ENCODE data around the gene FAM222B. TPM values are rescaled to one million over a fixed set of nuclear protein-coding genes. Genes with fewer than 3 reads are reported as not detected.
"Not testable (repeated sequence)": the region's sequence is repeated elsewhere in the genome, so short reads cannot be mapped to it uniquely, and the experiment has no call there.

FAM222B gene
- total RNA-seq, 1 donor from 2014 or later, result 6.3 TPM

GRCh38 chr17:28858801-28859355, 16.3 kb upstream of the FAM222B start:
- no peak overlapping the region for H3K9ac ChIP-seq (ENCODE audit: low read depth in 1 of 3, low read length in 3 of 3)
- H3K9me3 ChIP-seq (ENCODE audit: control insufficient read depth in 3 of 3, low read length in 3 of 3), result no peaks in the 10 kb centered on the region
- H3K27me3 ChIP-seq (ENCODE audit: control insufficient read depth in 3 of 3, insufficient read depth in 3 of 3, low read length in 3 of 3), result no peaks in the 10 kb centered on the region
- no peak overlapping the region for H3K4me3 ChIP-seq (ENCODE audit: low read length in 3 of 3)
- H3K4me1 ChIP-seq (ENCODE audit: control insufficient read depth in 3 of 3, insufficient read depth in 3 of 3, low read length in 3 of 3), result peaks cover 12 to 15% (median 12%) of the 10 kb centered on the region in 3 donors
- H3K27ac ChIP-seq (ENCODE audit: low read depth, low read length), result no peak overlapping the region
- H3K36me3 ChIP-seq (ENCODE audit: control insufficient read depth in 3 of 3, insufficient read depth in 3 of 3, low read length in 3 of 3), result peaks cover 30 to 37% (median 32%) of the 10 kb centered on the region in 3 donors

GRCh38 chr17:28857905-28858800, 15.6 kb upstream of the FAM222B start:
- Histone ChIP-seq H3K9ac (ENCODE audit: low read depth in 1 of 3, low read length in 3 of 3) (no peak overlapping the region), H3K36me3 (ENCODE audit: control insufficient read depth in 3 of 3, insufficient read depth in 3 of 3, low read length in 3 of 3) (peaks cover 30 to 37% (median 32%) of the 10 kb centered on the region in 3 donors), H3K4me1 (ENCODE audit: control insufficient read depth in 3 of 3, insufficient read depth in 3 of 3, low read length in 3 of 3) (peaks cover 12 to 15% (median 12%) of the 10 kb centered on the region in 3 donors), H3K27ac (ENCODE audit: low read depth, low read length) (no peak overlapping the region), H3K9me3 (ENCODE audit: control insufficient read depth in 3 of 3, low read length in 3 of 3) (no peaks in the 10 kb centered on the region), H3K27me3 (ENCODE audit: control insufficient read depth in 3 of 3, insufficient read depth in 3 of 3, low read length in 3 of 3) (no peaks in the 10 kb centered on the region), H3K4me3 (ENCODE audit: low read length in 3 of 3) (no peak overlapping the region)

GRCh38 chr17:28856028-28856574, 13.5 kb upstream of the FAM222B start:
- Histone ChIP-seq H3K9me3 (ENCODE audit: control insufficient read depth in 3 of 3, low read length in 3 of 3) (no peaks in the 10 kb centered on the region), H3K4me3 (ENCODE audit: low read length in 3 of 3) (no peak overlapping the region), H3K27ac (ENCODE audit: low read depth, low read length) (no peak overlapping the region), H3K9ac (ENCODE audit: low read depth in 1 of 3, low read length in 3 of 3) (no peak overlapping the region), H3K36me3 (ENCODE audit: control insufficient read depth in 3 of 3, insufficient read depth in 3 of 3, low read length in 3 of 3) (peaks cover 26 to 29% (median 28%) of the 10 kb centered on the region in 3 donors), H3K27me3 (ENCODE audit: control insufficient read depth in 3 of 3, insufficient read depth in 3 of 3, low read length in 3 of 3) (no peaks in the 10 kb centered on the region), H3K4me1 (ENCODE audit: control insufficient read depth in 3 of 3, insufficient read depth in 3 of 3, low read length in 3 of 3) (peaks cover 12 to 15% (median 12%) of the 10 kb centered on the region in 3 donors)

GRCh38 chr17:28855336-28855679, 12.7 kb upstream of the FAM222B start:
- H3K27me3 ChIP-seq (ENCODE audit: control insufficient read depth in 3 of 3, insufficient read depth in 3 of 3, low read length in 3 of 3), result no peaks in the 10 kb centered on the region

GRCh38 chr17:28854457-28855335, 12.1 kb upstream of the FAM222B start, which contains the start of gene ERAL1:
TSS of gene ERAL1 (plus strand) at chr17:28855016. CDS start at chr17:28855035, 19 bp downstream.
- Histone ChIP-seq H3K9ac (ENCODE audit: low read depth in 1 of 3, low read length in 3 of 3) (peak within 1 kb of the TSS; percentile 89 to 97 (median 89)), H3K9me3 (ENCODE audit: control insufficient read depth in 3 of 3, low read length in 3 of 3) (no peaks in the 10 kb centered on the region), H3K36me3 (ENCODE audit: control insufficient read depth in 3 of 3, insufficient read depth in 3 of 3, low read length in 3 of 3) (peaks cover 20 to 21% (median 21%) of the 10 kb centered on the region in 3 donors), H3K27ac (ENCODE audit: low read depth, low read length) (peak within 1 kb of the TSS; percentile 71), H3K27me3 (ENCODE audit: control insufficient read depth in 3 of 3, insufficient read depth in 3 of 3, low read length in 3 of 3) (no peaks in the 10 kb centered on the region), H3K4me3 (ENCODE audit: low read length in 3 of 3) (peak within 1 kb of the TSS; percentile 93 to 100 (median 94)), H3K4me1 (ENCODE audit: control insufficient read depth in 3 of 3, insufficient read depth in 3 of 3, low read length in 3 of 3) (peaks cover 12 to 15% (median 12%) of the 10 kb centered on the region in 3 donors)

More at GRCh38 chr17:28855336-28855679, 12.7 kb upstream of the FAM222B start:
- no peaks in the 10 kb centered on the region for H3K9me3 ChIP-seq (ENCODE audit: control insufficient read depth in 3 of 3, low read length in 3 of 3)
- peak overlapping the region; percentile 89 to 97 (median 89) for H3K9ac ChIP-seq (ENCODE audit: low read depth in 1 of 3, low read length in 3 of 3)
- peak overlapping the region; percentile 93 to 100 (median 94) for H3K4me3 ChIP-seq (ENCODE audit: low read length in 3 of 3)
- peak overlapping the region; percentile 71 for H3K27ac ChIP-seq (ENCODE audit: low read depth, low read length)
- peaks cover 21 to 24% (median 23%) of the 10 kb centered on the region in 3 donors for H3K36me3 ChIP-seq (ENCODE audit: control insufficient read depth in 3 of 3, insufficient read depth in 3 of 3, low read length in 3 of 3)
- H3K4me1 ChIP-seq (ENCODE audit: control insufficient read depth in 3 of 3, insufficient read depth in 3 of 3, low read length in 3 of 3), result peaks cover 12 to 15% (median 12%) of the 10 kb centered on the region in 3 donors

- Histone ChIP-seq H3K27me3 (ENCODE audit: control insufficient read depth in 3 of 3, insufficient read depth in 3 of 3, low read length in 3 of 3) (no peaks in the 10 kb centered on the region), H3K9me3 (ENCODE audit: control insufficient read depth in 3 of 3, low read length in 3 of 3) (no peaks in the 10 kb centered on the region), H3K36me3 (ENCODE audit: control insufficient read depth in 3 of 3, insufficient read depth in 3 of 3, low read length in 3 of 3) (peaks cover 11 to 13% (median 12%) of the 10 kb centered on the region in 3 donors), H3K4me1 (ENCODE audit: control insufficient read depth in 3 of 3, insufficient read depth in 3 of 3, low read length in 3 of 3) (peaks cover 12 to 15% (median 12%) of the 10 kb centered on the region in 3 donors), H3K4me3 (ENCODE audit: low read length in 3 of 3) (no peak overlapping the region), H3K27ac (ENCODE audit: low read depth, low read length) (no peak overlapping the region), H3K9ac (ENCODE audit: low read depth in 1 of 3, low read length in 3 of 3) (no peak overlapping the region)
Measured at GRCh38 chr17:28853295-28853694, 10.7 kb upstream of the FAM222B start.

- H3K27ac ChIP-seq (ENCODE audit: low read depth, low read length), result no peak overlapping the region
- H3K9me3 ChIP-seq (ENCODE audit: control insufficient read depth in 3 of 3, low read length in 3 of 3), result no peaks in the 10 kb centered on the region
- peaks cover 3% of the 10 kb centered on the region in 3 donors for H3K4me1 ChIP-seq (ENCODE audit: control insufficient read depth in 3 of 3, insufficient read depth in 3 of 3, low read length in 3 of 3)
- no peaks in the 10 kb centered on the region for H3K36me3 ChIP-seq (ENCODE audit: control insufficient read depth in 3 of 3, insufficient read depth in 3 of 3, low read length in 3 of 3)
- no peak overlapping the region for H3K9ac ChIP-seq (ENCODE audit: low read depth in 1 of 3, low read length in 3 of 3)
- H3K27me3 ChIP-seq (ENCODE audit: control insufficient read depth in 3 of 3, insufficient read depth in 3 of 3, low read length in 3 of 3), result no peaks in the 10 kb centered on the region
- H3K4me3 ChIP-seq (ENCODE audit: low read length in 3 of 3), result no peak overlapping the region
Measured at GRCh38 chr17:28849281-28849680, 6.7 kb upstream of the FAM222B start.

- H3K4me1 ChIP-seq (ENCODE audit: control insufficient read depth in 3 of 3, insufficient read depth in 3 of 3, low read length in 3 of 3); H3K27ac ChIP-seq (ENCODE audit: low read depth, low read length); H3K9me3 ChIP-seq (ENCODE audit: control insufficient read depth in 3 of 3, low read length in 3 of 3); H3K4me3 ChIP-seq (ENCODE audit: low read length in 3 of 3); H3K27me3 ChIP-seq (ENCODE audit: control insufficient read depth in 3 of 3, insufficient read depth in 3 of 3, low read length in 3 of 3); H3K9ac ChIP-seq (ENCODE audit: low read depth in 1 of 3, low read length in 3 of 3); H3K36me3 ChIP-seq (ENCODE audit: control insufficient read depth in 3 of 3, insufficient read depth in 3 of 3, low read length in 3 of 3): not testable (repeated sequence)
Measured at GRCh38 chr17:28848667-28849066, 6.1 kb upstream of the FAM222B start.

- H3K27me3 ChIP-seq (ENCODE audit: control insufficient read depth in 3 of 3, insufficient read depth in 3 of 3, low read length in 3 of 3); H3K9me3 ChIP-seq (ENCODE audit: control insufficient read depth in 3 of 3, low read length in 3 of 3); H3K4me3 ChIP-seq (ENCODE audit: low read length in 3 of 3); H3K9ac ChIP-seq (ENCODE audit: low read depth in 1 of 3, low read length in 3 of 3); H3K27ac ChIP-seq (ENCODE audit: low read depth, low read length); H3K36me3 ChIP-seq (ENCODE audit: control insufficient read depth in 3 of 3, insufficient read depth in 3 of 3, low read length in 3 of 3): not testable (repeated sequence)
- peaks cover 3 to 12% (median 6%) of the 10 kb centered on the region in 3 donors for H3K4me1 ChIP-seq (ENCODE audit: control insufficient read depth in 3 of 3, insufficient read depth in 3 of 3, low read length in 3 of 3)
Measured at GRCh38 chr17:28846699-28847098, 4.1 kb upstream of the FAM222B start.
